Coronary artery (tissue), 2 donors: ENCODE results near the gene GTF2I.
"Not testable (repeated sequence)": the region's sequence is repeated elsewhere in the genome, so short reads cannot be mapped to it uniquely, and the experiment has no call there.

Source experiments
- DNase-seq: peaks from one replicate; pipeline ENCODE4 v3.0.0-alpha.2; 2017; ENCODE audit warnings: low spot score
- H3K27ac ChIP-seq, 2 donors: fragments of 200-600 bp; sonication (generic); one replicate each; pipeline ENCODE4 v1.5.1; 2016 to 2019
- H3K4me3 ChIP-seq: fragments of 200-600 bp; sonication (generic); 2 replicates; pipeline ENCODE4 v1.5.1; 2016; ENCODE audit warnings: mild to moderate bottlenecking, moderate library complexity
- TF ChIP-seq, protein P1 (sequence below): fragments of 200-600 bp; sonication (generic); IDR thresholded peaks from one replicate; pipeline ENCODE4 v1.5.1; 2019; ENCODE audit warnings: antibody characterized with exemption

The GTF2I gene

DNA sequence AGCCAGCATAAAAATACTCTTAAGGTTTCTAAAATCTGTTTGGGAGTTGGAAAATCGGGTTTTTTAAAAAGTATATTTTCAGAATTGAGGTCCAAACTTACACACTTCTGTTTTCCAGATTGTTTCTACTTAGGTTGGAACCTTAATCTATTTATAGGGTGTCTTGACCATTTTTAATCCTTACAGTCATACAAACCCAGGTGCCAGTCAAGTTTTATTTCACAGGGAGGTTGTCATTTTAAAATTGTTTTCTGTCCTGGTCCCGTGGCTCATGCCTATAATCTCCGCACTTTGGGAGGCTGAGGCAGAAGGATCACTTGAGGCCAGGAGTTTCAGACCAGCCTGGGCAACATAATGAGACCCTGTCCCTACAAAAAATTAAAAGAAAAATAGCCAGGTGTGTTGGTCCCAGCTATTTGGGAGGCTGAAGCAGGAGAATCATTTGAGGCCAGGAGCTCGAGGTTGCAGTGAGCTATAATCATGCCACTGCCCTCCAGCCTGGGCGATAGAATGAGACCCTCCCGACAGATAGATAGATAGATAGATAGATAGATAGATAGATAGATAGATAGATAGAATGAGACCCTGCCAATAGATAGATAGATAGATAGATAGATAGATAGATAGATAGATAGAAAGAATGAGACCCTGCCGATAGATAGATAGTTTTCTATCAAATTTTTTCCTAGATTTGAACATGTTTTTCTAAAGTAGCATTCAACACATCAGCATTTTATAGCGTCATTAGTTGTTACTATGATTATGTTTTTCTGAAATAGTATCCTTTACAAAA lies 69.0 kb downstream of the GTF2I start:
- TF ChIP-seq, protein P1, sequence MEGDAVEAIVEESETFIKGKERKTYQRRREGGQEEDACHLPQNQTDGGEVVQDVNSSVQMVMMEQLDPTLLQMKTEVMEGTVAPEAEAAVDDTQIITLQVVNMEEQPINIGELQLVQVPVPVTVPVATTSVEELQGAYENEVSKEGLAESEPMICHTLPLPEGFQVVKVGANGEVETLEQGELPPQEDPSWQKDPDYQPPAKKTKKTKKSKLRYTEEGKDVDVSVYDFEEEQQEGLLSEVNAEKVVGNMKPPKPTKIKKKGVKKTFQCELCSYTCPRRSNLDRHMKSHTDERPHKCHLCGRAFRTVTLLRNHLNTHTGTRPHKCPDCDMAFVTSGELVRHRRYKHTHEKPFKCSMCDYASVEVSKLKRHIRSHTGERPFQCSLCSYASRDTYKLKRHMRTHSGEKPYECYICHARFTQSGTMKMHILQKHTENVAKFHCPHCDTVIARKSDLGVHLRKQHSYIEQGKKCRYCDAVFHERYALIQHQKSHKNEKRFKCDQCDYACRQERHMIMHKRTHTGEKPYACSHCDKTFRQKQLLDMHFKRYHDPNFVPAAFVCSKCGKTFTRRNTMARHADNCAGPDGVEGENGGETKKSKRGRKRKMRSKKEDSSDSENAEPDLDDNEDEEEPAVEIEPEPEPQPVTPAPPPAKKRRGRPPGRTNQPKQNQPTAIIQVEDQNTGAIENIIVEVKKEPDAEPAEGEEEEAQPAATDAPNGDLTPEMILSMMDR = no peak
- no peak for DNase-seq
- Histone ChIP-seq H3K27ac (no peak overlapping the region), H3K4me3 (no peak overlapping the region)

DNA sequence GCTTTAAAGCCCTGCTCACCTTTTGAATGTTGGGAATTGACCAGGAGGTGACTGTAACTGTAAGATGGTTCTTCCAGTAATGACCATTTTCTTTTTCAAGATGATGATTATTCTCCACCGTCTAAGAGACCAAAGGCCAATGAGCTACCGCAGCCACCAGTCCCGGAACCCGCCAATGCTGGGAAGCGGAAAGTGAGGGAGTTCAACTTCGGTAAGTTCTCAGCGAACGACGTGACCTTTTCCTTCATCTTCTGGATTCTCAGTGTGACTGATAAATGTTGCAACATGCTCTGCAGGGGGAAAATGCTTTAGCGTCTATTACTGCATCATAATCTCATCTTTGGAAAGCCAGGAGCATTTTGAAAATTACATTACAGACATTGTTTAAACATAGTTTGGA lies 71.2 kb downstream of the GTF2I start:
- H3K27ac ChIP-seq, DNase-seq, H3K4me3 ChIP-seq: not testable (repeated sequence)

DNA sequence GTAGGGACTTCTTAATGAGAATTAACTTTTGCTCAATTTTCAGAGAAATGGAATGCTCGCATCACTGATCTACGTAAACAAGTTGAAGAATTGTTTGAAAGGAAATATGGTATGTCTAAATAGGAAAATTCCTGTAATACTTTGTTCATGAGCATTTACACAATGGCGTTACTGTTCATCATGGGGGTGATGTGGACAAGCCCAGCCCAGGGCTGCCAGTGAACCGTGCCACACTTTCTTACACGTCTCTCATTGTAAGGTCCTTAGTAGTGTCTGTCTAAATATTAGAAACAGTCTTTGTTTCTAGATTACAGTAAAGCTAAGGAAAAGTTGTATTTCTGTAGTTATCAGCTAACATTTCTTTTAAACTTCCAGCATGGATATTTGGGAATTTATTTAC lies 72.7 kb downstream of the GTF2I start:
- H3K4me3 ChIP-seq, DNase-seq, H3K27ac ChIP-seq: not testable (repeated sequence)

DNA sequence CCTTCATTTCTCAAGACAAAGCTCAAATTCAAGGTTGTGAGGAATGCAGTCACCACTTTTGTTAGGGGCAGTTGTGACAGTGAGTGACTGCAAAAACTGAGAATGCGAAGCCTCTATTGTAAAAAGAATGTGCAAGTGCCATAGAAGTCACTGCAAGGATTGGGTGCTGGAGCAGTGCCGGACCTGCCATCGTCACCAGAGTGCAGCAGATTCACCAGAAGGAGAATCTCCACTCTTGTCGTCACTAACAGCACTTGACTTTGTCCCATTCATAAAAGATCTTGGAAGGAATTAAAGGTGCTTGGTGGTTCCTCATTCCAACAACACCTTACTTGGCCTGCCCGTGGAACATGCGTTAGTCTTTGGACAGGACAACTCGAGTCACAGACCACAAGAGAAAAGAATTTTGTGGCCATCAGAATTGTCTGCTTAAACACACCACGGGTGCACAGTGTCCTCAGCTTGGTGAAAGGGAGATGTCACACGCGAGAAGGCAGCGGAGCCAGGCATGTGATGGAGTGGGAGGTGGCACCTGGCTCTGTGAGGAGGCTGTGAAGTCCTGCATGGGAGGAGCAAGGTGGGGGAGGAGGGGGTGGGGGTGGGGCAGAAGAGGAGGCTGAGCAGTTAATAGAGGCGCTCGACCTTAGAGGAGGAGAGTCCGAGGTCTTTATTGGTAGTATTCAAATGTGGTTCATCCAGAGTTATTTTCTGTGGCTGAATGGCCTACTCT lies 82.6 kb downstream of the GTF2I start:
- not testable (repeated sequence) for DNase-seq, H3K4me3 ChIP-seq, H3K27ac ChIP-seq

DNA sequence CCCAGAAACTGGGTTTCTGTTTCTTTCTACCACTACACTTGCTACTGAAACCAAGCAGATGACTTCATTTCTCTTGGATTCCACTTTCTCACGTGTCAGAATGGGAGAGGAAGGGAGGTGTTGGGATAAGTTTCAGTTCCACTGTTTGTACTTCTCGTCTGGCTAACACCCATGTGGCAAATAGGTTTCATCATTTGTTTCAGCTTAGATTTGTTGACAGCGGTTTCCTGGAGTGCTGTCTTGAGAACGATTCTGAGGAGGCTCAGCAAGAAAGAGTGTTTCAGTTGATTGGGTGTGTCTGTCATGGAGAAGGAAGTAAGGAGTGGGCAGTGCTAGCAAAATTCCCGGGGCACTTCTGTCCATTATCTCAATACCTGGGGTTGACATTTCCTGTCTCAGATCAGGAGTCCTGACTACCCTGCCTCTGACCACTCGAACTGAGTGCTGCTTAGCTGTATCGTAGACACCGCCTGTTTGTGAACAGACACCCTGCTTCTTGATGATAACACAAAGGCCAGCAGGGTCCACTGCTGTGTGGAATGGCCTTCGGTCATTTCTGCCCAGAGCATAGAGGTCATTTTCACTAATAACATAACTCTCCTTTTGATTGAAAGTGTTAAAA lies 86.5 kb downstream of the GTF2I start:
- DNase-seq, H3K27ac ChIP-seq, H3K4me3 ChIP-seq: not testable (repeated sequence)

DNA sequence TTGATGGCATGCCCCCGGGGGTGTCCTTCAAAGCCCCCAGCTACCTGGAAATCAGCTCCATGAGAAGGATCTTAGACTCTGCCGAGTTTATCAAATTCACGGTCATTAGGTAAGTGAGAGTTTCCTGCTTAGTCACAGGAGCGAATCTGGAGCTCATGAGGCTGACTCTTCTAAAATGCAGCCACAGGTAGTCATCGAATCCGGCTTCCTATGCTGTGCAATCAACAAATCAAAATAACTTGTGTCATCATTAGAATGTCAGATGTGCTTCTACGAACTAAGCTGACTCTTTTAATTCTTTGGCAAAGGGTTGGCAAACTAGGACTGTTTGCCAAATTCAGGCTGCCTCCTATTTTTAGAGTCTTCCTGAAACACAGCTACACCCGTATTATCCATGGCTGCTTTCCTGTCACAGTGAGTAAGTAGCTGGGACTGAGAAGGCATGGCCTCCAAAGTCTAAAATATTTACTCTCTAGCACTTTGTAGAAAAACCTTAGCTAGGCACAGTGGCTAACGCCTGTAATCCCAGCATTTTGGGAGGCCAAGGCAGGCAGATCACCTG lies 96.5 kb downstream of the GTF2I start:
- not testable (repeated sequence) for H3K4me3 ChIP-seq, DNase-seq, H3K27ac ChIP-seq

DNA sequence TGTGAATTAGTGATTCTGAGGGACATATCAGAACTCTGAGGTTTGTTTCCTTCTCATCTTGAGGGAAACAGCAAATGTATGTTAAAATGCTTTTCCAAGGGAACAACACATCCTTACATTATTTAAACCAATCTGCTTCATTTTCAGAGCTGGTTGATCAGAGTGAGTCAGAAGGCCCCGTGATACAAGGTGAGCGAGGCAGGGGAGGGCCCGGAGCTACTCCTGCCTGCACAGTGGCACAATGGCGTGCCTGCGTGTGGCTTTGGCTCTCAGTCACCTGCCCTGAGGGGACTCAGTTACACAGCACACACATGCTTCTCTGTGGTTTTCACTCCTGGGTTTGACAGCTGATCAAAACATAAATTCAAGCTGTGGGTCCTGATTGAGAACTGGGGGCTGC lies 99.2 kb downstream of the GTF2I start:
- not testable (repeated sequence) for H3K27ac ChIP-seq, DNase-seq, H3K4me3 ChIP-seq

DNA sequence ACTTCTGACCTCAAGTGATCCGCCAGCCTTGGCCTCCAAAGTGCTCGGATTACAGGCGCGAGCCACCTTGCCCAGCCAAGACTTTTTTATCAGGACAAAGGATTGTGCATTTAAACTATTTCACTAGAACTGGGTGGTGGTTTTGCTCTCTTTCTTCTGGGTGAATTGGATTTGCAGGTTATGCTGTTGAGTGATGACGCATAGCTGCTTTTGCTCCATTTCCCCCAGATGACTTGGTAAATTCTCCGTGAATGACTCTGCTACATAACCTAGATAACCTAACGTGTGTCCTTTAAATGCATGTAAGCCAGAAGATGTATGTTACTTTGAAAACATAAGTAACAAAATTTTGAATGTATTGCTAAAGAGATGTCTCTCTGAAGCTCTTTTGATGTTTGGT lies 100.8 kb downstream of the GTF2I start:
- DNase-seq, H3K27ac ChIP-seq, H3K4me3 ChIP-seq: not testable (repeated sequence)

DNA sequence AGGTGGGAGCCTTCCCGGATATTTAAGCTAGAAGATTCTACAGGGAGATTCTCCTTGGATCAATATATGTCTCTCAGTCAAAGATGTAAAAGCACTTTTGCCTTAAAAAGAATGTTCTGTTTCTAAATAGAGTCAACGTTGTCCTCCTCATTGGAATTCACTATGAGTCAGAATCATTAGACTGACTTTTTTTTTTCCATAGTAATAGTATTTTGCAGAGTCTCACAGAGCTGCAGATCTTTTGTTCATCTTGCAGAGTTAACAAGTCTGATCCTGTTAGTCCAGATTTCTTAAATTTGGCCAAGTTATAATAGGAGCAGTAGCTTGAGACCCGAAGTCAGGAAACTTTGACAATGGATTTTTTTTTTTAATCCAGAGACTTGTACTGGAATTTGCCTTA lies 101.5 kb downstream of the GTF2I start:
- DNase-seq, H3K4me3 ChIP-seq, H3K27ac ChIP-seq: not testable (repeated sequence)

DNA sequence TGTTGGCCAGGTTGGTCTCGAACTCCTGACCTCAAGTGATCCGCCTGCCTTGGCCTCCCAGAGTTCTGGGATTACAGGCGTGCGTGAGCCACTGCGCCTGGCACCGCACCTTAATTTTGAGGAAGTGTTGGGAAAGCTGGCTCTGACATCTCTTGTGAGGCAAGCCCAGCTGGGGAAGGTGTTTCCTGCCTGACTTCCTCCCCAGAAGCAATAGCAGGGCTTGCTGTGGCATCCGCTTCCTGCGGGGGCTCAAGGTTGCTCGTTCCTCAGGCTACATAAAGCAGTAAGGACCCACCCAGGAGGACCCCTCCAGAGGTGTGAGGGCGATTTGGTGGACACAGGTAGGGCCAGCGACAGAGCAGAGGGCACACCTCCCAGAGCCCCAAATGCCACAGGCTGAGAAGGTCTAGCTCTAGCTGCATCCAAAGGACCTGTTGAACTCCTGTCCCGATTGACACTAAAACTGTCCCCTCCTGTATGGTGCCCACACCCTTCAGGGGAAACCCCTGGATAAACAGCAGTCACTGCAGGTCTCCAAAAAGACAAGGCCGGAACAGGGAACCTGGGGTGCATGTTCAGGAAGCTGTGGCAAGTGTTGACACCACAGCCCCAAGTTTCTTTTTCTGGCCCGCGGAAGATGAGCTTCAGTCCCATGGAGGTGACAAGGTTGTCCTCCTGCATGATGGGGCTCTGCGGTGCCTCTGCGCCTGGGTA lies 107.8 kb downstream of the GTF2I start:
- not testable (repeated sequence) for DNase-seq, H3K27ac ChIP-seq, H3K4me3 ChIP-seq

DNA sequence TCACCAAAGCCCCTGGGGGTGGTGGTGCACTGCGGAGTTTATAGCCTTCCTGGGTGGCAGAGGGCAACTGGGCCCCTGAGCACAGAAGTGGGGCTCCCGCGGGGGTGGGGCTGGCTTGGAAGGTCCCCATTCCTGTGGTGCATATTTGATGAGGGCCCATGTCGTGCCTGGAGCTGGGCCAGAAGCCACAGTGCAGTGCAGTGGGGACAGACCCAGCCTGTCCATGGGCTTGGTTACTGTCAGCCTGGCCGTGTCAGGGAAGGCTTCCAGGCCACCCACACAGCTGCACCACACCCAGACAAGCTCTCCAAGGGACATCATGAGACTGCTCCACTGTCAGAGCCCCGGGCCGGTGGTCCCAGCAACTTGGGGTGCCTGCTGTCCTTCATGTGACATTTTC lies 109.0 kb downstream of the GTF2I start:
- not testable (repeated sequence) for DNase-seq, H3K27ac ChIP-seq, H3K4me3 ChIP-seq

DNA sequence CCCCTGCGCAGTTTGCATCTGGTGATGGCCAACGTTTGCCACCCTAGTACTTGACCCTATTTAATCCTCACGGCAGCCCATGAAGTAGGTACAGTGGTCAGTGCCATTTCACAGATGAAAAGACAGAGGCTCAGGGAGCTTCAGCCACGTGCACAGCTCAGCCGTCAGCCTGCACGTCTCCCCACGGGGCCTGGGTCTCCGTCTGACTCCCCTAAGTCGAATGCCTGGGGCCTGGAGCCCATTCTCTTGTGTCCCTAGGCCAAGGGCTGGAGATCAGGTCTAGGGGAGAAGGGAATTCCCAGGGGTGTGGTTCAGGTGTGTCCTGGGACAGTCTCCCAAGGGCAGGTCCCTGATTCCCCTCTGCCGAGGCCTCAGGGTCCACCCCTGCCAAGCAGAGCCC lies 109.5 kb downstream of the GTF2I start:
- H3K27ac ChIP-seq, H3K4me3 ChIP-seq: not testable (repeated sequence)
- DNase-seq = peak; percentile 16

DNA sequence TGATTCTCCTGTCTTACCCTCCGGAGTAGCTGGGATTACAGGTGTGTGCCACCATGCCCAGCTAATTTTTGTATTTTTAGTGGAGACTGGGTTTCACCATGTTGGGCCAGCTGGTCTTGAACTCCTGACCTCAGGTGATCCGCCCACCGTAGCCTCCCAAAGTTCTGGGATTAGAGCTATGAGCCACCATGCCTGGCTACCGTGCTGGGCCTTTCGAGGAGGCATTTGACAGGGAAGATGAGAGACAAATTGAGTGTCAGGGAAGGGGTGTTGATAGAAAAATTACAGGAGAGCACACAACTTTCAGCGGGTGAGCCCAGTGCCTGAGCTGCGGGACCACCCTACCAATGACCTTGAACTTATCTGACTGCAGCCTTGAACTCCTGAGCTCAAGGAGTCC lies 112.5 kb downstream of the GTF2I start:
- not testable (repeated sequence) for H3K27ac ChIP-seq, DNase-seq, H3K4me3 ChIP-seq

DNA sequence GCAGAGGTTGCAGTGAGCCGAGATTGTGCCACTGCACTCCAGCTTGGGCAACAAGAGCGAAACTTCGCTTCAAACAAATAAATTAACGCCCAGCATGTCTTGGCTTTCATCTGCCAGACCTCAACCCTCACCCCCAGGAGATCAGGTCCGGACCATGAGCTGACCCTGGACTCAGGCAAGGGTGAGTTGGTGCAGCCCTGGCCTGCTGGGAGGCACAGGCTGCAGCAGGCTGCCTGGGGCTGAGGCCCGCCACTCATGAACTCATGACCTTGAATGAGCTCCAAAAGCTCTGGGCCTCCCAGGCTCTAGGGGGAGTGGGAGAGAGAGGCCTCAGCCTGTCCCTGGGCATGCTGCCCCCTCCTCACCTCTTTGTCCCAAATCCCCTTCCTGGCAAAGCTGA lies 114.6 kb downstream of the GTF2I start:
- not testable (repeated sequence) for DNase-seq, H3K27ac ChIP-seq, H3K4me3 ChIP-seq

DNA sequence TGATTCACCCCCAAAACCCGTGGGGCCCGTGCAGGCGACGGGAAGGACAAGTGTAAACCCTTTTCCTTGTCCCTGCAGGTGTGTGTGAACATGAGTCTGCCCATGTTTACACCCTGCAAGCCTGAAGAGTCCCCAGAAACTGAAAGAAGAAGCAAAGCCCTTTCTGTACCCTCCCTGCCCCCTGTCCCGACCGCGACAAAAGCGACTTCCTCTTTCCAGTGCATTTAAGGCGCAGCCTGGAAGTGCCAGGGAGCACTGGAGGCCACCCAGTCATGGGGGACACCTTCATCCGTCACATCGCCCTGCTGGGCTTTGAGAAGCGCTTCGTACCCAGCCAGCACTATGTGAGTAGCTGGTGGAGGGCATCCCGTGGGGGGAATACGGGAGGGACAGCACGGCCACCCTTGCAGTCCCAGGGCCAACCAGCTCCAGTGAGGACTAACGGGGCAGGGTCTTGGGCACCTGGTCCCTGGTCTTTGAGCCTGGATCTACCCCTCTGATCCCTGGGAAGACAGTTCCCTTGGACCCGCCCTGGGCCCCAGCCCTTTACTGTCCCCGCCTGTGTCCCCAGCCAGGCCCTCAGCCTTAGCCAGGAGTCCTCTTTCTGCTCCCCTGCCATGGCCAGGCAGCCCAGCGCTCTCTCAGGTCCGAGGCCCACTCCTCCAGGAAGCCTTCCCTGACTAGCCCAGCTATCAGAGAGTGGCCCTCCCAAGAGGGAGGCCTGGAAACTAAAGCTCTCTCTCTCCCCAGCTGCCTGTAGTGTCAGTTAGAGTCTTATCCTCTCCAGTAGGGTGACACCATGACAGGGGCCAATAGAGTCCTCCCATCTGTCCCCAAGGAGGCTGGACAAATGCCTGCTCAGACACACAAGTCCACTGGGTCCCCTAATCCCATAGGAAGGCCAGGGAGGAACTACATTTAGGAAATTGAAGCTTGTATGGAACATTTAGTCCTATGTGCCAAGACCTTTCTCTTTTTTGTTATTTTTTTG lies 116.5 kb downstream of the GTF2I start, which contains the start of gene NCF1:
Gene NCF1 (plus strand): TSS at position 252 of the 991 bp plus-strand sequence. CDS start 21 bp downstream, at position 273.
- not testable (repeated sequence) for H3K27ac ChIP-seq, DNase-seq, H3K4me3 ChIP-seq

DNA sequence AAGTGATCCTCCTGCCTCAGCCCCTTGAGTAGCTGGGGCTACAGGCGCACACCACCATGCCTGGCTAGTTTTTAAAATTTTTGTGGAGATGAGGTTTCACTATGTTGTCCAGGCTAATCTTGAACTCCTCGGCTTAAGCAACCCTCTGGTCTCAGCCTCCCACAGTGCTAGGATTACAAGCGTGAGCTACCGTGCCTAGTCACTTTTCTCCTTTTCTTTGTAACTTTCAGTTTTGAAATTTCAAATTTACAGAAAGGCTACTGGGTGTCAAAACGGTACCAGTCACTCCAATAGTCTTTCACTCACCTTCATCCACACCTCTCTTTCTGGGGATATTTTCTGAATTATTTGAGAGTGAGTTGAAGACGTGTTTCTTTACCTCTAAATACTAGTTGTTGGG lies 117.6 kb downstream of the GTF2I start:
- not testable (repeated sequence) for H3K27ac ChIP-seq, H3K4me3 ChIP-seq, DNase-seq
